Panc1 (cell line): ENCODE data around the gene NTRK2. TPM values are rescaled to one million over a fixed set of nuclear protein-coding genes. Genes with fewer than 3 reads are reported as not detected.

Experiments used
- ATAC-seq: fragments of 200-7000 bp; cut with Tn5 transposase; 2 replicates; pipeline ENCODE4 v1.9.1; 2020; ENCODE audit warnings: mild to moderate bottlenecking, moderate library complexity
- BruUV-seq: library from RNA; stranded (reverse); fragments of 400-500 nt; replicated peaks from 2 replicates; lab custom pipeline; 2021; lab: Mats Ljungman, UMichigan
- CTCF ChIA-PET: fragments of 300-600 bp; sonication (Branson Sonifier 250); formaldehyde crosslinking; loops from one replicate; lab custom pipeline; 2022; ENCODE audit warnings: antibody characterized with exemption; lab: Charles Lee
- POLR2A ChIA-PET: fragments of 300-600 bp; sonication (Branson Sonifier 250); formaldehyde crosslinking; loops from one replicate; lab custom pipeline; 2022; ENCODE audit warnings: antibody characterized with exemption; lab: Charles Lee
- DNase-seq: peaks from one replicate; pipeline ENCODE4 v3.0.0-alpha.2; 2010; ENCODE audit warnings: low read depth, low spot score
- H3K27ac ChIP-seq: 2 replicates; pipeline ENCODE4 v1.5.1; 2011; ENCODE audit warnings: mild to moderate bottlenecking, low read length, inconsistent platforms
- H3K27me3 ChIP-seq: fragments of 200-500 bp; sonication (Bioruptor generic); 2 replicates; pipeline ENCODE4 v1.6.0; 2014; ENCODE audit warnings: low read length, inconsistent platforms; ENCODE audit not compliant: control insufficient read depth, insufficient read depth
- H3K36me3 ChIP-seq: fragments of 200-500 bp; sonication (Bioruptor generic); 2 replicates; pipeline ENCODE4 v1.5.1; 2014; ENCODE audit warnings: inconsistent platforms, mild to moderate bottlenecking, low read length, moderate library complexity; ENCODE audit not compliant: control insufficient read depth, insufficient read depth
- H3K4me1 ChIP-seq: 2 replicates; pipeline ENCODE4 v1.5.1; 2011; ENCODE audit warnings: inconsistent platforms, mild to moderate bottlenecking, low read length, moderate library complexity; ENCODE audit not compliant: control insufficient read depth, insufficient read depth
- H3K4me3 ChIP-seq, 2 experiments: 2 replicates each; pipeline ENCODE4 v1.5.1; 2011 to 2012; ENCODE audit warnings: low read depth in 2 of 2, low read length in 2 of 2, mild to moderate bottlenecking in 2 of 2, inconsistent platforms in 1 of 2, moderate library complexity in 1 of 2
- H3K9me3 ChIP-seq: fragments of 200-500 bp; sonication (Bioruptor generic); 2 replicates; pipeline ENCODE4 v1.5.1; 2014; ENCODE audit warnings: low read depth, mild to moderate bottlenecking, inconsistent platforms, low read length, moderate library complexity; ENCODE audit not compliant: control insufficient read depth, insufficient read depth
- CTCF ChIP-seq: fragments of 450-650 bp; IDR thresholded peaks from 2 replicates; pipeline ENCODE4 v1.5.1; 2017; ENCODE audit warnings: mild to moderate bottlenecking
- POLR2AphosphoS5 ChIP-seq: IDR thresholded peaks from 2 replicates; pipeline ENCODE4 v1.6.1; 2012; ENCODE audit warnings: mild to moderate bottlenecking, low read depth, low read length, moderate library complexity
- REST ChIP-seq, 2 experiments: IDR thresholded peaks; 2 replicates each; pipeline ENCODE4 v1.6.1; 2011 to 2012; ENCODE audit warnings: low read depth in 2 of 2, control low read depth in 1 of 2, low read length in 1 of 2, mild to moderate bottlenecking in 1 of 2, moderate library complexity in 1 of 2; ENCODE audit not compliant: insufficient read depth in 1 of 2
- SIN3A ChIP-seq: IDR thresholded peaks from 2 replicates; pipeline ENCODE4 v1.6.1; 2012; ENCODE audit warnings: low read depth, mild to moderate bottlenecking, low read length, moderate library complexity, borderline replicate concordance; ENCODE audit not compliant: insufficient read depth
- TCF7L2 ChIP-seq: IDR thresholded peaks from 2 replicates; pipeline ENCODE4 v1.6.1; 2011; ENCODE audit warnings: mild to moderate bottlenecking, low read depth, low read length, inconsistent platforms
- in situ Hi-C: cut with HindIII; loops from 2 replicates; pipeline ENCODE4 v1.10.0; 2016; ENCODE audit warnings: low sequenced_read_pairs, low pct_unique_long_range_greater_than_20kb
- intact Hi-C: fragments of 100-400 bp; cut with micrococcal nuclease; formaldehyde crosslinking; loops from one replicate; pipeline ENCODE4 v1.10.0; 2022; ENCODE audit not compliant: unreplicated experiment
- total RNA-seq: library from RNA; stranded (reverse); gene quantifications from one replicate; pipeline ENCODE4 v1.2.1, GENCODE V29; 2021; ENCODE audit not compliant: unreplicated experiment

The NTRK2 gene
- total RNA-seq, 1 experiment from 2014 or later, result 0.23 TPM

DNA sequence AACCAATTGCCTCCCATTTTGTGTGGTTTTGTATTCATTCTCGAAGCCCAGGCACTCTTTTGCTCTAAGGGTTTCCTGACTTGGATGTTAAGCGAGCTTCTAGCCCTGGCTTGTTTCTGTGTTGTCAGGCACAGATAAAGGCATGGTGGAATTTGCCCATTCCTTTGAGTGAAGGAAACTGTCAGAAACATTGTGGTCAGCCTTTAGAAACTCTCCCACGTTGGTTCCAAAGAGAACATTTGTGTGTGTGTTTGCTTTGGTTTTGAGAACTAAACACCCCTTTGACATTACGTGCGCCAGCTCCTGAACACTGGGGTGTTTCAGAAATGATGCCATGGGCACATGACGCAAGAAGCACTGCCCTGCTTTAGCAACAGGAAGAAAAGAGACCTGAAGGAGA lies 320.9 kb downstream of the NTRK2 start:
- Histone ChIP-seq H3K27ac (no peak overlapping the region), H3K36me3 (no peaks in the 10 kb centered on the region), H3K9me3 (no peaks in the 10 kb centered on the region), H3K27me3 (no peaks in the 10 kb centered on the region), H3K4me1 (no peaks in the 10 kb centered on the region), H3K4me3 (no peak overlapping the region)
- POLR2A ChIA-PET, result no interaction called here
- DNase-seq (no peak), ATAC-seq (no peak)
- in situ Hi-C loops (no loop called here), intact Hi-C loops (no loop called here)
- TF ChIP-seq POLR2AphosphoS5 (no peak), CTCF (no peak), REST (IDR thresholded peaks at IDR 0.05; ENCODE audit: insufficient read depth in 1 of 2, low read depth in 2 of 2, low read length in 1 of 2) (no peak), TCF7L2 (no peak), SIN3A (no peak)
- CTCF ChIA-PET, result no interaction called here
- no TSS peak for BruUV-seq

DNA sequence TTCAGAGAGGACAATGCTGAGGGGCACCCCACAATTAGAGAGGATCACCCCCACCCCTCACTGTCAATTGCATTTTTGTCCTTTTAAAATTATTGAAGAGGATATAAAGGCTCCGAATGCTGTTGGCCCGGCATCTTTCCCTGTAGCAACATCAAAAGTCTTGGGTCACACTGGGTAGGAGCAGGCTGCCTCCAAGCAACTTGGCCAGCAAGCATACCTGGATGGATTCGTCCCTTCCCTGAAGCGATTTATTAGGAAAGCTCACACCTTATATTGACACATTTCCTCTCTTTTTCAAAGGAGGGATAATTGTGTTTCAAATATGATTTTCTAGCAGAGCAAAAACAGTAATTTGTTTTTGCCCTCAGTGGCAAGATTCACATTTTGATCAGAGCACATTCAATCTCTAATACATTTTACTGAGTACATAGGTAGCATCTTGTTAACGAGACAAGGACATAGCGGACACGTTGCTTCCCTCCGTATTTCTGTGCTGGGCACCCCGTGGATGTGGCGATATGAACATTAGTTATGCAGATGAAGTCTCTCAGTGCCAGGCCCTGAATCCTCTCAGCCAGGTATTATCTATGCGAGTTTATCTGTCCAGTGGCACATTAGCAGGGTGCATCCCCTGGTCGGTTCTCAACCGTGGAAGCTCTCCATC lies 321.5 kb downstream of the NTRK2 start:
- TF ChIP-seq SIN3A (no peak), REST (IDR thresholded peaks at IDR 0.05; ENCODE audit: insufficient read depth in 1 of 2, low read depth in 2 of 2, low read length in 1 of 2) (no peak), TCF7L2 (no peak), CTCF (no peak), POLR2AphosphoS5 (no peak)
- in situ Hi-C loops, result no loop called here
- DNase-seq (no peak), ATAC-seq (no peak)
- no peak overlapping the region for H3K4me3 ChIP-seq
- POLR2A ChIA-PET, result no interaction called here
- no peaks in the 10 kb centered on the region for H3K27me3 ChIP-seq
- H3K9me3 ChIP-seq, result no peaks in the 10 kb centered on the region
- no peaks in the 10 kb centered on the region for H3K4me1 ChIP-seq
- BruUV-seq, result no TSS peak
- no peaks in the 10 kb centered on the region for H3K36me3 ChIP-seq
- no peak overlapping the region for H3K27ac ChIP-seq
- CTCF ChIA-PET, result no interaction called here
- intact Hi-C loops, result no loop called here
